Esophagus squamous epithelium (tissue), 5 donors: ENCODE results near the gene SMC6. TPM values are rescaled to one million over a fixed set of nuclear protein-coding genes. Genes with fewer than 3 reads are reported as not detected.

Experiments
- DNase-seq: peaks from one replicate; lab custom pipeline; 2025; lab: John Stamatoyannopoulos, UW
- H3K27ac ChIP-seq, 4 donors: fragments of 200-600 bp; sonication (generic); one replicate each; pipeline ENCODE4 v1.5.1; 2016 to 2019; ENCODE audit warnings: mild to moderate bottlenecking in 1 of 4
- H3K27me3 ChIP-seq, 4 donors: fragments of 200-600 bp; sonication (generic); 1 replicate in 3 of 4; 2 replicates in 1 of 4; pipeline versions ENCODE4 v1.5.1 to v1.6.0; 2017 to 2021; ENCODE audit warnings: antibody characterized with exemption in 1 of 4
- H3K36me3 ChIP-seq, 3 donors: fragments of 200-600 bp; sonication (generic); one replicate each; pipeline ENCODE4 v1.5.1; 2016 to 2019
- H3K4me1 ChIP-seq, 3 donors: fragments of 200-600 bp; sonication (generic); one replicate each; pipeline ENCODE4 v1.5.1; 2017 to 2019
- H3K4me3 ChIP-seq, 4 donors: fragments of 200-600 bp; sonication (generic); 1 replicate in 3 of 4; 2 replicates in 1 of 4; pipeline ENCODE4 v1.5.1; 2016 to 2019; ENCODE audit warnings: mild to moderate bottlenecking in 2 of 4, moderate library complexity in 1 of 4
- H3K9me3 ChIP-seq, 3 donors: fragments of 200-600 bp; sonication (generic); one replicate each; pipeline ENCODE4 v1.5.1; 2016 to 2019
- POLR2A ChIP-seq, 4 donors: fragments of 450-650 bp; IDR thresholded peaks; one replicate each; pipeline ENCODE4 v1.6.1; 2017; ENCODE audit warnings: antibody characterized with exemption in 4 of 4, mild to moderate bottlenecking in 4 of 4, moderate library complexity in 3 of 4
- WGBS, 2 donors: methylation state at CpG; one replicate each; pipeline ENCODE4 v1.1.5; 2018; 5-methylcytosine and 5-hydroxymethylcytosine counted together
- intact Hi-C: fragments of 100-400 bp; cut with DNase I; formaldehyde crosslinking; loops from one replicate; pipeline ENCODE4 v1.15.0; 2022
- total RNA-seq, 4 donors: library from RNA; depleted of rRNA; stranded (reverse); fragments of >200 nt; gene quantifications; one replicate each; pipeline ENCODE4 v1.1.0, GENCODE V29; 2016
- TF ChIP-seq, protein P1 (sequence below), 6 experiments: fragments of 450-650 bp in 4 of 6; fragments of 200-600 bp in 2 of 6; sonication (generic) in 2 of 6; IDR thresholded peaks; one replicate each; pipeline ENCODE4 v1.5.1; 2016 to 2019; ENCODE audit warnings: antibody characterized with exemption in 6 of 6, mild to moderate bottlenecking in 4 of 6, moderate library complexity in 4 of 6
- donor health status: DM: yes; HTN: yes; CAD: no.

SMC6 gene
- total RNA-seq, 4 donors from 2014 or later = 25.3 to 40.4 (median 31.7) TPM

- no peak for TF ChIP-seq POLR2A (IDR thresholded peaks at IDR 0.05)
- TF ChIP-seq, protein P1, sequence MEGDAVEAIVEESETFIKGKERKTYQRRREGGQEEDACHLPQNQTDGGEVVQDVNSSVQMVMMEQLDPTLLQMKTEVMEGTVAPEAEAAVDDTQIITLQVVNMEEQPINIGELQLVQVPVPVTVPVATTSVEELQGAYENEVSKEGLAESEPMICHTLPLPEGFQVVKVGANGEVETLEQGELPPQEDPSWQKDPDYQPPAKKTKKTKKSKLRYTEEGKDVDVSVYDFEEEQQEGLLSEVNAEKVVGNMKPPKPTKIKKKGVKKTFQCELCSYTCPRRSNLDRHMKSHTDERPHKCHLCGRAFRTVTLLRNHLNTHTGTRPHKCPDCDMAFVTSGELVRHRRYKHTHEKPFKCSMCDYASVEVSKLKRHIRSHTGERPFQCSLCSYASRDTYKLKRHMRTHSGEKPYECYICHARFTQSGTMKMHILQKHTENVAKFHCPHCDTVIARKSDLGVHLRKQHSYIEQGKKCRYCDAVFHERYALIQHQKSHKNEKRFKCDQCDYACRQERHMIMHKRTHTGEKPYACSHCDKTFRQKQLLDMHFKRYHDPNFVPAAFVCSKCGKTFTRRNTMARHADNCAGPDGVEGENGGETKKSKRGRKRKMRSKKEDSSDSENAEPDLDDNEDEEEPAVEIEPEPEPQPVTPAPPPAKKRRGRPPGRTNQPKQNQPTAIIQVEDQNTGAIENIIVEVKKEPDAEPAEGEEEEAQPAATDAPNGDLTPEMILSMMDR (IDR thresholded peaks at IDR 0.05) = no peak
- 80 to 84% methylated on average over 1 of the region's 1 CpG for WGBS, 2 donors
- intact Hi-C loops = loop anchor here (10.0 kb wide), 1 partner anchor 888 kb away; no protein-coding TSS in a partner anchor
- H3K4me1 ChIP-seq = no peaks in the 10 kb centered on the region
- H3K9me3 ChIP-seq = no peaks in the 10 kb centered on the region
- no peaks in the 10 kb centered on the region for H3K27me3 ChIP-seq
- H3K27ac ChIP-seq = no peak overlapping the region
- no peak overlapping the region for H3K4me3 ChIP-seq
- peaks cover 0 to 66% (median 0%) of the 10 kb centered on the region in 3 donors for H3K36me3 ChIP-seq
- DNase-seq = no peak
Measured at GRCh38 chr2:17662723-17663122, 90.9 kb downstream of the SMC6 start.

GRCh38 chr2:17661460-17661859 lies 92.2 kb downstream of the SMC6 start:
- Histone ChIP-seq H3K36me3 (peaks cover 0 to 66% (median 0%) of the 10 kb centered on the region in 3 donors), H3K27ac (no peak overlapping the region), H3K9me3 (no peaks in the 10 kb centered on the region), H3K4me1 (no peaks in the 10 kb centered on the region), H3K27me3 (no peaks in the 10 kb centered on the region), H3K4me3 (no peak overlapping the region)
- 67 to 68% methylated on average over 1 of the region's 1 CpG for WGBS, 2 donors
- TF ChIP-seq POLR2A (IDR thresholded peaks at IDR 0.05) = no peak
- TF ChIP-seq, protein P1 (IDR thresholded peaks at IDR 0.05) = no peak
- intact Hi-C loops = loop anchor here (10.0 kb wide), 1 partner anchor 887 kb away; no protein-coding TSS in a partner anchor
- no peak for DNase-seq

GRCh38 chr2:17660219-17660618 lies 93.4 kb downstream of the SMC6 start:
- intact Hi-C loops = loop anchor here (10.0 kb wide), 1 partner anchor 885 kb away; no protein-coding TSS in a partner anchor
- TF ChIP-seq, protein P1 (IDR thresholded peaks at IDR 0.05) = no peak
- no peak for TF ChIP-seq POLR2A (IDR thresholded peaks at IDR 0.05)

DNA sequence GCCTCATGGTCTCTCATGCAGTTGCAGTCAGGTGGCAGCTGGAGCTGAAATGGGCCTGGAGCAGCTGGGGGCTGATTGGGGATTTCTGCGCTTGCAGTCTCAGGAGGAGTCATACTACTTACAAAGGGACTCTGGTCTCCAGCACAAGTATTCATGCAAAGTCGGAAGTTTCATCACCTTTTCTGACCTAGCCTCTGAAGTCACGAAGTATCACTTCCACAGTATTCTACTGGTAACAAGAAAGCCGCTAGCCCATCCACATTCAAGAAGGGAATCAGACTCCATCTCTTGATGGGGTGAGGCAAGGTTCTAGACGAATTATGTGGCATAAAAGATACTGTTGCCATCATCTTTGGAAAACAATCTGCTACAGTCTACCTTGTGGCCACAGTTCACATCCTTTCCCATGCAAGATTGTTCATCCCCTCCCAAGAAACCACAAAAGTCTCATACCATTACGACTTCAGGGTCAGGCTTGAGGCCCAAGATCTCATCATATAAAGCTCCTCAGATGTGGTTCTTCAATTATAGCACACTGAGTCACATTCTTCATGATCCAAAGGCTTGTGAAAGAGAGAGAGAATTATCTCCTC lies 95.3 kb downstream of the SMC6 start:
- no peak for DNase-seq
- no peaks in the 10 kb centered on the region for H3K4me1 ChIP-seq
- intact Hi-C loops = no loop called here
- H3K27me3 ChIP-seq = no peaks in the 10 kb centered on the region
- WGBS, 2 donors = 69 to 79% methylated on average over 3 to 6 of the region's 6 CpGs
- H3K36me3 ChIP-seq = peaks cover 0 to 55% (median 0%) of the 10 kb centered on the region in 3 donors
- H3K9me3 ChIP-seq = no peaks in the 10 kb centered on the region
- H3K27ac ChIP-seq = no peak overlapping the region
- TF ChIP-seq, protein P1 (IDR thresholded peaks at IDR 0.05) = no peak
- no peak for TF ChIP-seq POLR2A (IDR thresholded peaks at IDR 0.05)
- H3K4me3 ChIP-seq = no peak overlapping the region

More at GRCh38 chr2:17660219-17660618, 93.4 kb downstream of the SMC6 start:
- H3K27me3 ChIP-seq = no peaks in the 10 kb centered on the region
- H3K4me1 ChIP-seq = no peaks in the 10 kb centered on the region
- DNase-seq = no peak
- H3K27ac ChIP-seq = no peak overlapping the region
- H3K36me3 ChIP-seq = peaks cover 0 to 64% (median 0%) of the 10 kb centered on the region in 3 donors
- 94% methylated on average over 3 to 4 of the region's 4 CpGs for WGBS, 2 donors
- H3K4me3 ChIP-seq = no peak overlapping the region
- H3K9me3 ChIP-seq = no peaks in the 10 kb centered on the region

GRCh38 chr2:17657759-17658158 lies 95.9 kb downstream of the SMC6 start:
- no peak for DNase-seq
- no peak overlapping the region for H3K4me3 ChIP-seq
- no peak overlapping the region for H3K27ac ChIP-seq
- H3K27me3 ChIP-seq = no peaks in the 10 kb centered on the region
- TF ChIP-seq, protein P1 (IDR thresholded peaks at IDR 0.05) = no peak
- no peak for TF ChIP-seq POLR2A (IDR thresholded peaks at IDR 0.05)
- intact Hi-C loops = no loop called here
- peaks cover 0 to 49% (median 0%) of the 10 kb centered on the region in 3 donors for H3K36me3 ChIP-seq
- no peaks in the 10 kb centered on the region for H3K9me3 ChIP-seq
- H3K4me1 ChIP-seq = no peaks in the 10 kb centered on the region
- 95 to 98% methylated on average over 4 of the region's 4 CpGs for WGBS, 2 donors
